H7 (cell line): ENCODE results near the gene ZBTB7C. TPM values are rescaled to one million over a fixed set of nuclear protein-coding genes. Genes with fewer than 3 reads are reported as not detected.

Source experiments
- DNase-seq: peaks from one replicate; pipeline ENCODE4 v3.0.0; 2012
- H3K27me3 ChIP-seq: 2 replicates; pipeline ENCODE4 v1.6.0; 2011; ENCODE audit warnings: mild to moderate bottlenecking, low read length; ENCODE audit not compliant: control insufficient read depth, insufficient read depth
- H3K36me3 ChIP-seq: replicated peaks from 2 replicates; pipeline ENCODE4 v1.5.1; 2011; ENCODE audit warnings: low read length; ENCODE audit not compliant: control insufficient read depth, insufficient read depth
- H3K4me3 ChIP-seq: 2 replicates; pipeline ENCODE4 v1.5.1; 2011; ENCODE audit warnings: low read depth, mild to moderate bottlenecking, control low read depth, low read length, moderate library complexity; ENCODE audit not compliant: insufficient read depth
- total RNA-seq: library from RNA; depleted of rRNA; stranded (reverse); fragments of >200 nt; shearing (Covaris generic); gene quantifications from 2 replicates; pipeline ENCODE4 v1.2.3, GENCODE V29; 2014

ZBTB7C gene
- total RNA-seq, 1 experiment from 2014 or later: 0.38 TPM

DNA sequence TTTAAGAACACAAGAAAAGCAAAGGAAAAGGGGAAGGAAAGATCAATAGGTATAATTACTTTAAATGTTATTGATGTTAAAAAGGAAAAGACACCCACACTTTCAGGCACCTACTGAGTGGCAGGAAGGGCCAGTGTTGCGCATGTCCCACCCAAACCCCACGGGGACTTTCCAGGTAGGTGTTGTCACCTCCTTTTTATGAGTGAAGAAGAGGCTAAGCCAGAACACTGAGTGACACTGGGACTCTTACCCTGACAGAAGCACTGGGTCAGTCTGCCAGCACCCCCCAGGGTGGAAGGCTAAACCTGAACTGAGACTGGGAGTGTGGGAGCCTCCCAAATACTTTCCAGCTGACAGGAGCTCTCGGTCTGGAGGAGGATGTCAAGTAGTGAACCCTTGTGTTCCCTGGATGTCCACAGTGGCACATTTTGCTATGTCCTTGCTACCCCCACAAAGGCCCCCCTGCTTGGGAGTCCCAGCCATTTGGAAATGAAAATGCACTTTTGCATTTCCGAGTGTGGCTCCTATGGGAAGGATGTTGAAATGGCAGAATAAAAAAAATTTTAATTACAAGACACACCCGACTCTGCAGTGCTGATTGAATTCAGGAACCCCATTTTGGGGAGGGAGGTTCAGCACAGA lies 387.8 kb downstream of the ZBTB7C start:
- H3K36me3 ChIP-seq: no peaks in the 10 kb centered on the region
- no peaks in the 10 kb centered on the region for H3K27me3 ChIP-seq
- DNase-seq: no peak
- H3K4me3 ChIP-seq: no peak overlapping the region

DNA sequence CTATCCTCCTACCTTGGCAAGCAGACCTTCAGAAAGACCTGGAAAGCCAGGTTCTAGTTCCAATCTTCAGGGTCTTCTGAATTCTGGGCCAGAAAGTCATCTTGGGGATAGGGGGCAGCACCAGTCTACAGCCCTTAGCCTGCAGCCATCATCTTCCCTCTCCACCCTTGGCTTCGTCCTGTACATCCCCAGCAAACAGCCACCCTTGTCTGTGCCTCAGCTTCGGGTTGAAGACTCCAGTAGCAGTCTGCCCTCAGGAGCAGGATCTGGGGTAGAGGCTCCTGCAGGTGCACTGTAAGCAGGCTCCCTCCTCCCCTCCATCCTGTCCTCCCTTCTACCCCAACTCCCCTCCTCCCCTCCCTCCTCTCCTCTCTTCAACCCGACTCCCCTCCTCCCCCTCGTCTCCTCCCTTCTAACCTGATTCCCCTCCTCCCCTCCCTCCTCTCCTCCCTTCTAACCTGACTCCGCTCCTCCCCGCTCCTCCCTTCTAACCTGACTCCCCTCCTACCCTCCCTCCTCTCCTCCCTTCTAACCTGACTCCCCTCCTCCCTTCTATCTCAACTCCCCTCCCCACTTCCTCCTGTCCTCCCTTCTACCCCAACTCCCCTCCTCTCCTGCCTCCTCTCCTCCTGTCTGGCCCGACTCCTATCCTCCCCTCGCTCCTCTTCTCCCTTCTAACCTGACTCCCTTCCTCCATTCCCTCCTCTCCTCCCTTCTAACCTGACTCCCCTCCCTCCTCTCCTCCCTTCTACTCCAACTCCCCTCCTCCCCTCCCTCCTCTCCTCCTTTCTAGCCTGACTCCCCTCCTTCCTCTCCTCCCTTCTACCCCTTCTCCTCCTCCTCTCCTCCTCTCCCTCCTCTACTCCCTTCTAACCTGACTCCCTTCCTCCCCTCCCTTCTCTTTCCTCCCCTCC lies 388.6 kb downstream of the ZBTB7C start:
- Histone ChIP-seq H3K36me3 (no peaks in the 10 kb centered on the region), H3K27me3 (no peaks in the 10 kb centered on the region), H3K4me3 (no peak overlapping the region)
- DNase-seq: no peak

DNA sequence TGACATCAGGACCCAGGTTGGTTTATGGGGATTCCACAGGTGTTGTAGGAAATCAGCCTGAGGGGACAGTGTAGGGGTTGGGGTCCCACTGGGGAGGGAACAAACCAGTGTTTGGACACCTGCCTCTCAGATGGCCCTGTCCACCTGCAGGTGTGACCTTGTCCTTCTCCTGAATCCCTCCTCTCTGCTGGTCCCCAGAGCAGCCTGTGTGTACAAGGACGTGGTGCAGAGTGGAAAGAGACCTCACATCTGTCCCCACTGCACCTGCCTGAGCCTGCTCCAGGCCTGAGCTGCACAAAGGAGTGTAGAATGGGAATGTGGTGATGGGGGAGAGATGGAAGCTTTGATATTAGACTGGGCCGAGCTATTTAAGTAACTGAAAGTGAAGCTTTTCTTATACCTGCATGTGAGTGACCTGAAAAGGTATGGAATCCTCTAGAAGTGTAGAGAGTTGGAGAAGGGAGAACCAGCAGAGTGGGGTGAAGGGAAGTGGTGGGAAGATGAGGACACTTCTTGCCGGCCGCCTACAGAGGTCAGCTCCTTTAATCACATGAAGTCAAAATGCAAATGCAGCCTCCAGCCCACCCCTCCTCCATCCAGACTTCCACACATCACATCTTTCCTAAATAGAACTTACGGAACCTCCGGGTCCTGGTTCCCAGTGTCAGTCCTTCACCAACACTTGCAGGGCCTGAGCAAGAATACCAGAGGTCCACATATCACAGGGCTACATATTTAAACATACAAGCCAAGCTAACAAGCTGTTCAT lies 389.4 kb downstream of the ZBTB7C start:
- no peak for DNase-seq
- no peaks in the 10 kb centered on the region for H3K36me3 ChIP-seq
- no peak overlapping the region for H3K4me3 ChIP-seq
- H3K27me3 ChIP-seq: no peaks in the 10 kb centered on the region

DNA sequence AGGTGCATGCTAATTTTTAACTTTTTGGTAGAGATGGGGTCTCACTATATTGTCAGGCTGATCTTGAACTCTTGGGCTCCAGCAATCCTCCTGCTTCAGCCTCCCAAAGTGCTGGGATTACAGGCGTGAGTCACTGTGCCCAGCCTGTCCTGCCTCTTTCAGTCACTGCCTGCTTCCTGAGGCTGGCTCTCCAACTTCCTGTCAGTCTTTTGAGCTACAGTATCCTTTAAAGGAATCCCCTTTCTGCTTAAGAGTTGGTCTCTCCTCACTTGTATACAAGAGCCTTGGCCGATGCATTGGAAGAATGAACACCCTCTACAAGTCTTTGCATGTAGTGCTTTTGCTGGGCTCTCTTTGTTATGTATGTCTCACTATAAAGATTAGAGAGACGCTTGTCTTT lies 390.3 kb downstream of the ZBTB7C start:
- DNase-seq: no peak
- no peaks in the 10 kb centered on the region for H3K27me3 ChIP-seq
- no peak overlapping the region for H3K4me3 ChIP-seq
- H3K36me3 ChIP-seq: no peaks in the 10 kb centered on the region

DNA sequence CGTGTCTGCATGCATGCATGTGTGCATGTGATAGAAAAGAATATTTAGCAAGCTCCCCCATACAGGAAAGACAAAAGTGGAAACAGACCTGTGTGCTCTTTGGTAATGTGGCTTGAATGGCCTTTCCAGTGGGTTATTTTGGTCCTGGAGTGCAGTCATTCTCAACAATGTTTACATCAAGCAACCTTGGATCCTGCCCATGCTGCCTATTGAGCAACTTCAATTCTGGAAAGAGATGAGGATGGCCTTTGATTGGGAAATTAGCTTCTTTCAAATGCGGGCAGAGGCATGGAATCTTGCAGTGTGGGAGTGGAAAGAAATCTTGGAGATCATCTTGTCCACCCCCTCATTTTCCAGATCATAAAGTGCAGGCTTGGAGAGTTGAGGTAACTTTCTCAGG lies 391.5 kb downstream of the ZBTB7C start:
- DNase-seq: no peak
- Histone ChIP-seq H3K4me3 (no peak overlapping the region), H3K27me3 (no peaks in the 10 kb centered on the region), H3K36me3 (no peaks in the 10 kb centered on the region)

DNA sequence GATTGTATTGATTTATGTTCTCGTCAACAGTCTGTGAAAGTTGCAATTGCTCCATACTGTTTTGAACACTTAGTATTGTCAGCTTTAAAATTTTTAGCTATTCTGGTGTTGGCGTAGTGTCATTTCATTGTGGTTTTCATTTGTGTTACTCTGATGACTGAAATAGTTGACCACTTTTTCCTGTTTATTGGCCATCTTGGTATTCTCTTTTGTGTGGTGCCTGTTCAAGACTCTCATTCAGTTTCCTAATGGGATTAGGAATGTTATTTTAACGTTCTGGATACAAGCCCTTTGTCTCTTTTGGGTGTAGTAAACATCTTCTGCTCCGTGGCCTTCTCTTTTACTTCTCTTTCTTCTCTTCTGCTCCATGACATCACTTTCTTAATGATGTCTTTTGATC lies 396.0 kb downstream of the ZBTB7C start:
- DNase-seq: no peak
- Histone ChIP-seq H3K36me3 (no peaks in the 10 kb centered on the region), H3K27me3 (no peaks in the 10 kb centered on the region), H3K4me3 (no peak overlapping the region)

DNA sequence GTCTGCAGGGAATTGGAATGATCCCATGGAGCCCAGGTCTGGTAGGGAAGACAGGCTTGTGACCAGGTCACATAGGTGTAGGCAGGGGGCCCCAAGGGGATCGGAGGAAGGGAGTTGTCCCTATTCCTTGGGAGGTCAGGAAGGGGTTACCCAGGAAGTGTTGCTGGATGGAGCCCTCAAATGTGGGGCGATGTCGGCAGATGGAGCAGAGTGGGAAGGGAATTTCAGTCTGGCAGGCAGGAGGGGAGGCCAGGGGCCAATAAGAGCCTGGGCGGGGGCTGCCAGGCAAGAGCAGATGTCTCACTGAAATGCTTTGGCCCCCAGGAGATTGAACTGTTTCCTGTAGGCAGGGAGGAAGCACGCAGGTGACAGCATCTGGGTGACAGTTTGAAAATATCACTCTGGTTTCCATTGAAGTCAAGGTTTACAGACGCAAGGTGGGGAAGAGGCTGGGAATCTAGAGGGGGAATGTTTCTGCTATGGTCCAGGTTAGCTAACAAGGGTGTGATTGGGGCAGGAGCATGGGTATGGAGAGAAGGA lies 397.2 kb downstream of the ZBTB7C start:
- peaks cover 5% of the 10 kb centered on the region for H3K27me3 ChIP-seq
- no peak overlapping the region for H3K4me3 ChIP-seq
- no peak for DNase-seq
- H3K36me3 ChIP-seq: no peaks in the 10 kb centered on the region

DNA sequence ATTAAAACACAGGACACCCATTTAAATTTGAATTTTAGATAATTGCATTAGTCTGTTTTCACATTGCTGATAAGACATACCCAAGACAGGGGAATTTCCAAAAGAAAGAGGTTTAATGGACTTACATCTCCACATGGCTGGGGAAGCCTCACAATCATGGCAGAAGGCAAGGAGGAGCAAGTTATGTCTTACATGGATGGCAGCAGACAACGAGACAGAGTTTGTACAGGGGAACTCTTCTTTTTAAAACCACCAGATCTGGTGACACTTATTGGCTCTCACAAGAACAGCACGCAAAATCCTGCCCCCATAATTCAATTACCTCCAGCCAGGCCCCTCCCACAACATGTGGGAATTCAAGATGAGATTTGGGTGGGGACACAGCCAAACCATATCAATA lies 398.9 kb downstream of the ZBTB7C start:
- Histone ChIP-seq H3K4me3 (no peak overlapping the region), H3K27me3 (peaks cover 5% of the 10 kb centered on the region), H3K36me3 (no peaks in the 10 kb centered on the region)
- DNase-seq: no peak

DNA sequence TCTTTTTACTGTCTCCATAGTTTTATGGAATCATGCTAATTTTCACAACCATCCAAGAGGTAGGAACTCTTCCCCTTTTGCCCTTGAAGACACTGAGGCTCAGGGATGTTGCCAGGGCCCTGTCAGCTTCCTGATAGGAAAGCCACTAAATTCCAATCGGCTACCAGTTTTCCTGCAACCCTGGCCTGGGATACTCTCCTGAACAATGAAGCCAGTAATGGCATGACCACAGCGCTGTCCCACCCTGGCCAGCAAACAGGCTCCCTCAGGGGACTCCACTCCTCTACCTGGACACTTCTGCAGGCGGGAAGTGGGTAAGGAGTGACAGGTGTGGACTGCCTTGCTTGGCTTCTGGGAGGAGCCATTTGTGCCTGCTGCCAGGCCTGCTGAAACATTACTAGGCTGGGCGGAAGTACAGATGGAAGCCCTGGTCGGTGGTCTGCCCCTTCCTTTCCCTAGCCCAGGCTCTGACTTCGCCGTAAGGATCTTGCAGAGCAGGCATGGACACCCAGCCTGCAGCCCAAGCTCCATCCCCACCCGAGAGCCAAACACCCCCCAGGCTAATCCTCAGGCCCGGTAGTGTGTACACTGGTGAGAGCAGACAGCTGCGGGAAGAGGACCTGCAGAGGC lies 400.0 kb downstream of the ZBTB7C start:
- H3K27me3 ChIP-seq: peaks cover 5% of the 10 kb centered on the region
- no peaks in the 10 kb centered on the region for H3K36me3 ChIP-seq
- DNase-seq: no peak
- H3K4me3 ChIP-seq: no peak overlapping the region

DNA sequence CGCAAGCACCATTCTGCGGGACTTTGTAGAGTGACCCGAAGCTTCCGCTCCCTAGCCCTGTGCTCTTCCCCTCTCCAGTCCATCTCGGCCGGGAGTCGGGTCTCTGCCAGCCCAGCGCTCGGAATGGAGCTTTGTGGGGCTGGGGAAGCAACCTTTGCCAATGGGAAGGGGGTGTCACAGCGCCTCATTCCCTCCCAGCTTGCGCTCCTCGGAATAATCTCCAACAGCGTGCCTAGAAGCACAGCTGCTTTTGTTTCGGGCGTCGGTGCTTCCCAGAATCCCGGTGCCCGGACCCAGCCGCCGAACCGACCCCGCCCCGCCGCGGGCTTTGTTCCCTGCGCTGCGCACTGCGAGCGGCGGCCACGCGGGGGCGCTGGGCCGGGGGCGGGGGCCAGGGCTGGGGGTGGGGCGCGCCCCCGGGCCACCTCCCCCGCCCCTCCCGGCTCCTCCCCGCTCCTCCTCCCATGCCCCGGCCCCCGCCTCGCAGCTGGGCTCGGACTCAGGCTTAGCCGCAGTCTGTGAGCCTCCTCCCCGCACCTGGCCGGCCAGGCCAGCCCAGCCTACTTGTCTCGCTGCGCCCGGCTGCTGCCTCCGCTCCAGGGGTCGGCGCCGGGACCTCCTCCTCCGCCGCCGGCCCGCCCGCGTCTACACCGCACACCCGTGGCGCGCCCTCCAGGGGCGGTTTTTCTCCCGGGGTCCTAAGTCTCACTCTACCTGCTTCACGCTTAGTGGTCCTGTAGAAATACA lies 401.1 kb downstream of the ZBTB7C start:
- H3K36me3 ChIP-seq: no peaks in the 10 kb centered on the region

DNA sequence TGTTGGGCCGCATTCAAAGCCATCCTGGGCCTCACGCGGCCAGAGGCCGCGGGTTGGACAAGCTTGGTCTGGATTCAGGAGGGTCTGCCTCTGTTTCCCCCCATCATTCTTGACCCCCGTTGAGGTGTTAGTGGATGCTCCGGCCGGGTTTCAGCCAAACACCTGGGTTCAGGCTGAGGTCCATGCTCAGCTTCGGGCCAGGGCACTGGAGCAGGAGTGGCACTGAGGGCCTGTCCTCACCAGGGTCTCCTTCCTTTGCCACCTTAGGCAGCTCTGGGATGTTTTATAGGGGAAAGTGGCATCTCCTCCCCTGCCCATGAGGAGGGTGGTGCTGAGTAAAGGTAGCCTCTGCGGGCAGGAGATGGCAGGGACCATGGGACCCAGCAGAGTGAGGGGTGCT lies 401.8 kb downstream of the ZBTB7C start:
- Histone ChIP-seq H3K36me3 (no peaks in the 10 kb centered on the region), H3K4me3 (peak overlapping the region; percentile 58; the same call in 1 of the 2 replicates), H3K27me3 (peaks cover 5% of the 10 kb centered on the region)
- no peak for DNase-seq

More for the DNA sequence above, 401.1 kb downstream of the ZBTB7C start:
- DNase-seq: peak; percentile 100
- peaks cover 5% of the 10 kb centered on the region for H3K27me3 ChIP-seq
- peak overlapping the region; percentile 58 for H3K4me3 ChIP-seq

DNA sequence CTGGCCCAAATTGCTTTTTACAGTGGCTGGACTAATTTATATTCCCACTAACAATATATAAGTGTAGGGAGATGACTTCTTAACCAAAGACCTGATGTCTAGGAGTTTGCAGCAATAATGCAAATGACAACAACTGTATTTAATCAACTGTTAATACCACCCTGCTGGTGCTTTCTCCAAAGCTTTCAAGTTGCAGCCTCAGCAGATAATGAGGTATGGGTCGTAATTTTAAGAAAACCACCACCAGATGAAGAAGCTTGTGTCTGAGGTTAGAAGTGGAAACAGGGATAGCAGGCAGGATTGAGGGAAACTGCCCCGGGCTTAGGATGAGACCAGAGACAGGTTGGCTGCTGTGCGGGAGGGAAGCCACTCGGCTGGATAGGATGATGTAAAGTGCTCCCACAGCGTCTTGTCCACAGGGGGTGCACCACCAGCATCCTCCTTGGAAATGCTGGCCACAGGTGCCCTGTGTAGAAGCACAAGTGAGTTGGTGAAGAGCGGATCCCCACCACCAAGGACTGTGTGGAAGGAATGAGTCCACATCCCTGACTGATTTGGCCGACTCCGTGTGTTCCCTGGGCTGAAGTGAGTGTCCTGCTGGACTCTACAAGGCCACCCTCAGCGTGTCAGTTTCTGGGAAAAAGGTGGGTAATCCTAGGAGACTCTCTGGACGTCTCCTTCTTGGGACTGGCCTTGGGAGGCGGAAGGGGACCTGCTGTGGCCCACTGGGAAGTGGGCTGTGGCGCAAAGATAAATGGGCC lies 402.6 kb downstream of the ZBTB7C start:
- Histone ChIP-seq H3K27me3 (peaks cover 5% of the 10 kb centered on the region), H3K36me3 (no peaks in the 10 kb centered on the region), H3K4me3 (no peak overlapping the region)
- DNase-seq: no peak

DNA sequence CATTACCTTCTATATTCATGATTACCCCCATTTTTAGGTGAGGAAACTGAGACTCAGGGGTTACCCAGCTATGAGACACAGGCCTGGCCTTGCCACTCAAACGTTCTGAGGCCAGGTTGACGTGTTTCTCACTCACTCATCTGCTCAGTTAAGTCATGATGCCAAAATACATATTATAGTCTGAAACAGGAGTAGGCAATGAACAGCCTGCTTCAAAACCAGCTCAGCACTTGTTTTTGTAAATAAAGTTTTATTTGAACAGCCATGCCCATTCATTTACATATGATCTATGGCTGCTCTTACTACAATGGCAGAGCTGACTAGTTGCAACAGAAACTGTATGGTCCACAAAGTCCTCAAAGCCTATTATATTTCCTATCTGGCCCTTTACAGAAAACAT lies 404.6 kb downstream of the ZBTB7C start:
- H3K27me3 ChIP-seq: peaks cover 5% of the 10 kb centered on the region
- no peak overlapping the region for H3K4me3 ChIP-seq
- no peak for DNase-seq
- H3K36me3 ChIP-seq: no peaks in the 10 kb centered on the region
